PC-3 (cell line): ENCODE results near the gene SAMHD1.
"Not testable (repeated sequence)": the region's sequence is repeated elsewhere in the genome, so short reads cannot be mapped to it uniquely, and the experiment has no call there.

ENCODE experiments used
- CTCF ChIP-seq: fragments of 300-600 bp; sonication (generic); conservative IDR thresholded peaks from 2 replicates; pipeline ENCODE4 v1.5.1; 2017; ENCODE audit warnings: antibody characterized with exemption, low read depth, mild to moderate bottlenecking, low read length
- EZH2 ChIP-seq: fragments of 300-600 bp; sonication (generic); IDR thresholded peaks from one replicate; pipeline ENCODE4 v1.6.1; 2017; ENCODE audit warnings: antibody characterized with exemption, mild to moderate bottlenecking, low read length; ENCODE audit not compliant: unreplicated experiment

GRCh38 chr20:36936761-36937401, 14.6 kb downstream of the SAMHD1 start:
- TF ChIP-seq CTCF, EZH2: not testable (repeated sequence)
